ENCODE measurements around the gene HDAC4.

HDAC4 gene

DNA sequence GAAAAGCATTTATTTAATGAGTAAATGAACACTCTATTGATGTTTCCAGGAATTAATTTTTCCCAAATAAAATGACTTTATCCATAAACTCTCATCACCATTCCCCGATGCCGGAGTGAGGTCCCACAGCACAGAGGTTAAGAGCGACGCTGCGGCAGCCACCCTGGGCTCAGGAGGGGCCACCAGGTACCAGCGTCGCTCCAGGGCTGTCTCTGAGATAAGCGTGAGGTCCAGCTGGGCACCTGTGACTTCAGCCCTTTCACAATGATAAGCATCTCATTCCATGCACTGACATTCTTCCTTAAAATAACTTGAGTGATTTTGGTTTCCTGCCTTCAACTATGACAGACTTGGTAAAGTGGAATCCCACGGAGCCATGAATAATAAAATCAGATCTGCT lies 370.9 kb downstream of the HDAC4 start:
- FAIRE-seq = no peak

GRCh38 chr2:239028253-239028619 lies 372.6 kb downstream of the HDAC4 start:
- no peak for FAIRE-seq

DNA sequence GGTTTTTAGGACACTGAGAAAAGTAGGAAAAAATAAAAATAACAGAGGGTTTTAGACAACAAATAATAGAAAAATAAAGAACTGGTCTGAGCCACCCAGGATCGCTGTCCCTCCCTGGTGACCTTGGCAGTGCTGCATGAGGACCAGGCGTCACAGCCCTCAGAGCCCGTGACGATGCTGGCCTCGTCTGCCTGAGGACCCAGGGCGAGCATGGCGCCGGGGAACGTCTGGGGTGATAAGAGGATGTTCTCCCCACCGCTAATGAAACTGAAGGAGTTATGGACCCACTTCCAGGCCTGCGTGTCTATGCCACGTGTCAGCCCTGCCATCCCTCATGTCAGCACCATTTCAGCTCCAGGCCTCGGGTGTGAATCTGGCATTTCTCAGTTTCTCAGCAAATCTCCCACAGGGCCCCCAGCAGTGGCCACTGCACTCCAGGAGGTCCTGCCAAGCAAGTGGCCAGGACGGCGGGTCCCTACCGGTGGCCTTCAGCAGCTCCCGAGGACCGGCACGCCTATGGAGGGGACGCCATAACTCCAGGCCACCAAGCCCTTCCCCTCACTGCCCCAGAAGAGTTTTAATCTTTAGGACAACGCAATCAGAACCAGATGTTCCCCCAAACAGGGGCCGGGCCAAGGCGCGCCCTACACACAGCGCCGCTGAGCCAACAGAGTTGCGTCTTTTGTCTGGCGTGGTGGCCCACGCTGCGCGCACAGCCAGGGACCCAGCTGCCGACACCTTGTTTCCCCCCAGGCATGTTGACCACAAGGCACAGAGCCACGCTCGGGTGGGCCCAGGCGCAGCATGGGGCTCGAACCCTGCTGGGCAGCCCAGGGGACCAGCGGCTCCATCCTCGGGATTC lies 373.2 kb downstream of the HDAC4 start:
- FAIRE-seq = no peak

GRCh38 chr2:239026711-239027361 lies 374.0 kb downstream of the HDAC4 start:
- FAIRE-seq = no peak

- FAIRE-seq = no peak
Measured at GRCh38 chr2:239025951-239026461, 374.8 kb downstream of the HDAC4 start.

DNA sequence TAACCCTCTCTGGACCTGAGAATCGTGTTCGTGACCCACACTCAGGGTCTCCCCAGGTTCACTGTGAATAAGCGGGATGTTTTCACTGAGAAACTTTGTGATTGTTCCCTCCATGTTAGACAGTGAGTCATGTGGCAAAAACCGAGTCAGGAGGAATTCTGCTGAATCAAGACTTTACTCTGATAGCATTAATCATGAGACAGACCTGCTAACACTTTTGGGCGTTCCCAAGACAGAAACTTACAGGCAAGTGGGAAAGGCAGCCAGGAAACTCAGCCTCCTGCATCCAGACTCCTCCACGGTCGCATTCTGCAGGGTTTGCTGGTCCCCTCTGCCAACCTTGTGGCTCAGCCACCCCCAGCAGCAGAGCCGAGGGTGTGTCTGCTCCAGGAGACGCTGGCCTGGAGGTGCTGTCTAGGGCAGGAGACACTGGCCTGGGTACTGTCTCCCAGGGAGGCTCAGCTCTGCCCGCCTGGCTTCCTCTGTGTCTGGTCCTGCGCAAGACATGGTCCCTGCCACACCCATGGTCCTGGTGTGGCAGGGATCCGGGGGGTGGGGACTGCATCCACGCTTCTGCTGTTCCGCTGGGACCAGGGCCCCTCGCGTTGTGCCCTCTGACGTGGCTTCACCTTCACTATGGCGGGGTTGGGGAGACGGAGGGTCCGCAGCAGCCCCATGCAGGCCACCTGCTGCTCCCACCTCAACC lies 375.6 kb downstream of the HDAC4 start:
- FAIRE-seq = no peak

- FAIRE-seq = no peak
Measured at GRCh38 chr2:239024226-239024625, 376.6 kb downstream of the HDAC4 start.

GRCh38 chr2:239022437-239023260 lies 378.2 kb downstream of the HDAC4 start:
- no peak for FAIRE-seq

DNA sequence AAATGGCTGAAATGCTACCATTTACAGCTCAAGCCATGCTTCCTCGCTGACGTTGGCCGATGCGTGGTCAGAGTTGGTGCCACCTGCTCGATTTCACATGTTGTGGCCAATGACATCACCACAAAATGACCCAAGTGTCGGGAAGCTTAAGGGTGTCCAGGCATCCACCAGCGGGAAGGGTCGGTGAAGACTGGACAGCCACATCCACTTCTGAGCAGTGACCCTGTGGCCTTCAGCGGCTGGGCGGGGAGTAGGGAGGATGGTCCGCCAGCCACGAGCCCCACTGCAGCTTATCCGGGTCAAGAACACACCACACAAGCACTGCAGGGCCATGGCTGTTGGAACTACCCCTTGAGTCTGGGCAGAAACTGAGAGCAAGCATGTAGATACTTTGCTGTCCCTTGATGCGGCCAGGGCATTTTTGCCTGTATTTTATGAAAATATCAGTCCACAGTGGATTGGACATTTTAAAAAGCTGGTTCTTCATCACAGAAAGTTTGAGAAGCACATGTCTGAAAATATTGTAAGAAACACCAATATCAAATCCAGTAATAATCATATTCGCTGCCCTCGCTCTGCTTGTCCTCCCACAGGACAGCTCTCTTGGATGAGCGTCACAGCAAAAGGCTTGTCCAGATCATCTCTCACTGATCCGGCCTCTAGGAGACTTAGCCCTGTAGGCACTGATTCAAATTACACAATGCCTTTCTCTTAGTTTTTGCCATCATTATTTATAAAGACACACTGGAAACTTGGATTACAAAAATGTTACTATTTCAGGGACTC lies 379.0 kb downstream of the HDAC4 start:
- no peak for FAIRE-seq

DNA sequence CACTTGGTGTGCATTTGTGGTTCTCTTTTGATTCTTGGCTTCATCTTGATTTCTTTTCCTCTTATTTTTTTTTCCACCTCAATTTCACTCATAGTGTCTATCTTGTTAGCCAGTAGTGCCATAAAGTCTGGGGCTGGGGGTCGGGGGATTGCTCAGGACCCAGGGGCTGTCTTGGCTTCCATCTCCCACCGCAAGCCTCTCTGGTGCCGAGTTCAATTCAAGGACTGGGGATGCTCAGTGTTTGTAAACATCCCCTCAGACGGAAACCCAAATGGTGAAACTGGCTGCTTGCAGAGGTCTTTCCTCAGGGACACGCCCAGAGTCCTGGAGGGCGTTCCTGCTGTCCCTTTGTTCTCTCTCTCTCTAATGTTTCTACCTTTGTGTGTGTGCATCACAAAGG lies 379.6 kb downstream of the HDAC4 start:
- FAIRE-seq = no peak

DNA sequence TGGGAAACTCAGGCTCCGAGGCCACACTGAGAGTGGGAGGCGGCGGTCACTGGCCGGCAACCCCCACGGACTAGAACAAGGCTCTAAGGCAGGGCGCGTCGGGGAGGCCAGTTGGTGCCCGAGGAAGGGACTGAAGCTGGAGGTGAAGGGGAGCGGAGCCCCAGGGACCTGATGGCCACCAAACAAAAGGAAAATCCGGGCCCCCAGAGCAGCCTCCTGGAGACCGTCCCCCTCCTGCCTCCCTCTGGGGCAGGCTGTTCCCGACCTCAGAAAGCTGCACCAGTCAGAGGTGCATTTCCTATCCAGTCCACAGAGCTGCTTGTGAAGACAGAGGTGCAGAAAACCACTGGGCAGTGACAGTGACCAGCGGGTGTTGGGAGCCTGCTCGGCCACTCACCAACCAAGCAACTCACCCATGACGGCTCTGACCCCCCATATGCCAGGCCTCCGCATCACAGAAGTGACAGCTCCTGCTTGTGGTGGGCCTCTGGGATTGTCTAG lies 380.2 kb downstream of the HDAC4 start:
- FAIRE-seq = no peak

DNA sequence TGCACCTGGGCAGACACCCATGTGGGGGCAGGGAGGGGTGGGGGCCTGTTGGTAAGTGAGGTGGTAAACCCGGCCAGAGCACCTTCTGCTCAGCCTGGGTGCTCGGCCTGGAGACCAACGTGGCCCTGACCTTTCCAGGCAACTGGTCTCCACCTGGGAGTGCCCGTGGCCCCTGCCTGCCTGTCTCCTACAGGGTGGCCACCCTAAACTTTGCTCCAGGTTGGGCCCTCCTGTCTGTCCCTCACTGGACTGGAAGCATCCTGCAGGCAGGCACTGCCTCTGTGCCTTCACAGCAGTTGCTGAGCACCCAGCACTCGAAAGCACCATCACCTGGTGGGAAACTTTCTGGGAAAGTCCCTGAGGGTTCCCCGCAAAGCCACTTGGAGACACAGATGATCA lies 381.6 kb downstream of the HDAC4 start:
- no peak for FAIRE-seq

- FAIRE-seq = no peak
Measured at GRCh38 chr2:239018271-239019182, 382.3 kb downstream of the HDAC4 start.

GRCh38 chr2:239017491-239018098 lies 383.2 kb downstream of the HDAC4 start:
- FAIRE-seq = no peak

- FAIRE-seq = no peak
Measured at GRCh38 chr2:239015901-239016675, 384.7 kb downstream of the HDAC4 start.

DNA sequence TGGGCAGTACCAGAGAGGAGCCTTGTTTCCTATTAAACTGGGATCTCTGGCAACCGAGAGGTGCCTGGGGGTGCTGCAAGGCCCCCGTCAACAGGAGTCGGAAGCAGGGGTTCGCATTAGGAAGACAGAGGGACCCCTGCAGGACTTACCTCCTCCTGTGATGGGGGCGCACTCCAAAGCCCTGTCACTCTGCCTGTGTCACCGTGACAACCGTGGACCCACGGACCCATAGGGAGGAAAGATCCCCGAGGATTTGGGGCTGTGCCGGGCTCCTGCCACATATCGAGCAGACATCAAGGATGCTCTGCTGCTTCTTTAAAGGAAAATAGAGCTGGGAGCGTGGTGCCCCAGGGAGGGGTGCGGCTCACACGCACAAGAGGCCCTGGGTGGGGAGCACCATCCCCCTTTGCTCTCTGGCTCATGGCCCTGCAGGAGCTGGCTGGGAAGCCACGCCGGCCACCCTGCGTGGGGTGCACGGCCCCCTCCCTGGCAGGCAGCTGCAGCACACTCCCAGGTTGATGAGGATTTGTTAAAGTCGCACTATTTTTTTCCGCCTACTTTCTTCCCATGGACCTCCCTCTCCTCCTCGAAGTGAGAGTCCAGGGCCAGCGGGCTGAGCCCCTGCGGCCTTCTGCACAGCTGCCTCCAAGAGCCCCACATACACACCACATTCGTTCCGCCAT lies 385.5 kb downstream of the HDAC4 start:
- FAIRE-seq = no peak

GRCh38 chr2:239014458-239015217 lies 386.2 kb downstream of the HDAC4 start:
- no peak for FAIRE-seq

DNA sequence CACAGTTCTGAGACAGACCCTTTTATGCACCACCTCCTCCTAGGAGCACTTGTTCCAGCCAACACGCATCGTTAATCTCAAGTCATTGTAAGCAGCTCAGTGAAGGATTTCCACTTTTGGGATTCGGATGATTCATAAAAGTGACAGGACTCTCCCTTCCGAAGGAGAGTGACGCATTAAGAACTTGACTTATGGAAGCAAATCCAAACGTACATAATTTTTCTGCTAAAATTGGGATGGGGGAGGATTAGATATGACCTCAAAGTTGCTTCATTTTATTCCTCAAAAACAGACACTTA lies 387.2 kb downstream of the HDAC4 start:
- FAIRE-seq = no peak

Measured in TTC549 (cell line).